GM12864 (cell line): ENCODE measurements around the gene UPP2.

Experiments used
- DNase-seq: peaks from one replicate; pipeline ENCODE4 v3.0.0-alpha.2; 2011; ENCODE audit warnings: low read depth
- H3K4me3 ChIP-seq: 2 replicates; pipeline ENCODE4 v1.5.1; 2011; ENCODE audit warnings: mild to moderate bottlenecking, low read depth, low read length, control low read depth
- CTCF ChIP-seq: IDR thresholded peaks from 2 replicates; pipeline ENCODE4 v1.5.1; 2011; ENCODE audit warnings: low read depth, mild to moderate bottlenecking, moderate library complexity, low read length, control low read depth, inconsistent platforms; ENCODE audit errors: missing control alignments

The UPP2 gene

GRCh38 chr2:158094487-158095092 is 7.1 kb upstream of the UPP2 start:
- no peak for TF ChIP-seq CTCF
- no peak overlapping the region for H3K4me3 ChIP-seq

GRCh38 chr2:158095269-158095668 is 6.4 kb upstream of the UPP2 start:
- no peak for DNase-seq
- no peak overlapping the region for H3K4me3 ChIP-seq
- TF ChIP-seq CTCF = no peak

More at GRCh38 chr2:158094487-158095092, 7.1 kb upstream of the UPP2 start:
- DNase-seq = no peak

- no peak for TF ChIP-seq CTCF
- H3K4me3 ChIP-seq = no peak overlapping the region
- no peak for DNase-seq
Measured at GRCh38 chr2:158095912-158096311, 5.8 kb upstream of the UPP2 start.

GRCh38 chr2:158097481-158097880 is 4.2 kb upstream of the UPP2 start:
- DNase-seq = no peak
- no peak for TF ChIP-seq CTCF
- H3K4me3 ChIP-seq = no peak overlapping the region

GRCh38 chr2:158098178-158098577 is 3.5 kb upstream of the UPP2 start:
- DNase-seq = no peak
- no peak for TF ChIP-seq CTCF
- no peak overlapping the region for H3K4me3 ChIP-seq

GRCh38 chr2:158099716-158100115 is 2.0 kb upstream of the UPP2 start:
- no peak for DNase-seq
- H3K4me3 ChIP-seq = no peak overlapping the region
- no peak for TF ChIP-seq CTCF

GRCh38 chr2:158100411-158100810 is 1.3 kb upstream of the UPP2 start:
- H3K4me3 ChIP-seq = no peak overlapping the region
- TF ChIP-seq CTCF = no peak
- DNase-seq = no peak
